OCI-LY3 (cell line): Measurements from ENCODE around the gene PIK3AP1.

Experiments used
- CTCF ChIP-seq: fragments of 200-600, 300-600 bp; sonication (generic); IDR thresholded peaks from 2 replicates; pipeline ENCODE4 v1.5.1; 2014; ENCODE audit warnings: antibody characterized with exemption, low read length, low read depth
- EZH2phosphoT487 ChIP-seq: fragments of 200-600 bp; shearing (Covaris generic); IDR thresholded peaks from 2 replicates; pipeline ENCODE4 v1.6.1; 2018; ENCODE audit warnings: antibody characterized with exemption, mixed run types, low read depth

- TF ChIP-seq EZH2phosphoT487 (no peak), CTCF (no peak)
Measured at GRCh38 chr10:96627292-96627691, 93.0 kb downstream of the PIK3AP1 start.
